B cell (primary cell): ENCODE data around the gene UBN1. TPM values are rescaled to one million over a fixed set of nuclear protein-coding genes. Genes with fewer than 3 reads are reported as not detected.

Source experiments
- ATAC-seq: fragments of 200-7000 bp; cut with Tn5 transposase; one replicate; pipeline ENCODE4 v1.10.0; 2021; ENCODE audit warnings: low read depth, mild to moderate bottlenecking, moderate number of reproducible peaks, moderate library complexity
- CTCF ChIA-PET: fragments of 350-600 bp; sonication (Branson Sonifier 250); formaldehyde crosslinking; loops from one replicate; lab custom pipeline; 2021; ENCODE audit warnings: antibody characterized with exemption, inconsistent platforms; lab: Charles Lee
- POLR2A ChIA-PET: fragments of 350-600 bp; sonication (Branson Sonifier 250); formaldehyde crosslinking; loops from one replicate; lab custom pipeline; 2021; ENCODE audit warnings: antibody characterized with exemption; lab: Charles Lee
- DNase-seq: peaks from one replicate; pipeline ENCODE4 v3.0.0; 2013
- H2AFZ ChIP-seq: 2 replicates; pipeline ENCODE4 v1.6.1; 2012; ENCODE audit warnings: mild to moderate bottlenecking, low read depth, low read length; ENCODE audit not compliant: insufficient read depth, poor library complexity, severe bottlenecking
- H3K27ac ChIP-seq, 2 donors: 1 replicate in 1 of 2; 2 replicates in 1 of 2; pipeline ENCODE4 v1.5.1; 2012 to 2013; ENCODE audit warnings: low read length in 2 of 2, mild to moderate bottlenecking in 2 of 2, moderate library complexity in 1 of 2
- H3K27me3 ChIP-seq, 4 experiments: fragments of 200-600 bp in 1 of 4; sonication (generic) in 1 of 4; replicated peaks in 1 of 4; 1 replicate in 2 of 4; 2 replicates in 2 of 4; pipeline versions ENCODE4 v1.6.1 to v1.7.0; 2013 to 2016; ENCODE audit warnings: low read length in 3 of 4, mild to moderate bottlenecking in 2 of 4, mixed read lengths in 1 of 4, moderate library complexity in 1 of 4; ENCODE audit not compliant: insufficient read depth in 4 of 4, control insufficient read depth in 3 of 4; ENCODE audit errors: control extremely low read depth in 1 of 4
- H3K36me3 ChIP-seq, 2 experiments: replicated peaks in 1 of 2; 1 replicate in 1 of 2; 2 replicates in 1 of 2; pipeline versions ENCODE4 v1.6.1 to v1.7.1; 2013; ENCODE audit warnings: low read length in 1 of 2; ENCODE audit not compliant: insufficient read depth in 2 of 2, control insufficient read depth in 1 of 2; ENCODE audit errors: control extremely low read depth in 1 of 2, extremely low read depth in 1 of 2
- H3K4me1 ChIP-seq, 2 donors: fragments of 200-600 bp in 1 of 2; sonication (generic) in 1 of 2; 1 replicate in 1 of 2; 2 replicates in 1 of 2; pipeline versions ENCODE4 v1.5.1 to v1.6.1; 2013 to 2017; ENCODE audit warnings: low read length in 2 of 2; ENCODE audit not compliant: control insufficient read depth in 2 of 2, insufficient read depth in 2 of 2
- H3K4me2 ChIP-seq: replicated peaks from 2 replicates; pipeline ENCODE3; 2012; ENCODE audit warnings: mild to moderate bottlenecking, low read depth, low read length; ENCODE audit not compliant: poor library complexity, severe bottlenecking
- H3K4me3 ChIP-seq, 5 experiments: fragments of 200-600 bp in 1 of 5; sonication (generic) in 1 of 5; 1 replicate in 3 of 5; 2 replicates in 2 of 5; pipeline versions ENCODE4 v1.5.1 to v1.7.0; 2011 to 2016; ENCODE audit warnings: low read length in 4 of 5, mild to moderate bottlenecking in 4 of 5, low read depth in 2 of 5, control low read depth in 1 of 5, moderate library complexity in 1 of 5; ENCODE audit not compliant: insufficient read depth in 1 of 5; ENCODE audit errors: control extremely low read depth in 1 of 5, extremely low read depth in 1 of 5
- H3K79me2 ChIP-seq: fragments of 200-600 bp; sonication (generic); one replicate; pipeline ENCODE4 v1.6.0; 2016; ENCODE audit warnings: low read length; ENCODE audit not compliant: control insufficient read depth, insufficient read depth
- H3K9ac ChIP-seq: fragments of 200-600 bp; sonication (generic); 2 replicates; pipeline ENCODE4 v1.6.1; 2017; ENCODE audit warnings: mild to moderate bottlenecking, low read length, moderate library complexity
- H3K9me3 ChIP-seq, 3 donors: one replicate each; pipeline versions ENCODE4 v1.6.1 to v1.7.1; 2013; ENCODE audit warnings: low read length in 2 of 3; ENCODE audit not compliant: control insufficient read depth in 2 of 3, insufficient read depth in 1 of 3; ENCODE audit errors: control extremely low read depth in 1 of 3
- H4K20me1 ChIP-seq: 2 replicates; pipeline ENCODE4 v1.6.0; 2012; ENCODE audit warnings: mild to moderate bottlenecking, low read length; ENCODE audit not compliant: insufficient read depth, control insufficient read depth, poor library complexity, severe bottlenecking
- H3K27ac Mint-ChIP-seq: one replicate; pipeline ENCODE4 v1.8.0; 2021; ENCODE audit warnings: mixed read lengths
- H3K27me3 Mint-ChIP-seq: one replicate; pipeline ENCODE4 v1.8.0; 2021; ENCODE audit warnings: mixed read lengths
- H3K4me1 Mint-ChIP-seq: one replicate; pipeline ENCODE4 v1.8.0; 2021; ENCODE audit warnings: mixed read lengths
- H3K4me3 Mint-ChIP-seq: one replicate; pipeline ENCODE4 v1.8.0; 2021; ENCODE audit warnings: mixed read lengths
- H3K9me3 Mint-ChIP-seq: one replicate; pipeline ENCODE4 v1.8.0; 2022; ENCODE audit warnings: mixed read lengths; ENCODE audit not compliant: insufficient read depth
- EZH2 ChIP-seq: IDR thresholded peaks from 2 replicates; pipeline ENCODE4 v1.6.1; 2012; ENCODE audit warnings: borderline replicate concordance, low read depth, mild to moderate bottlenecking, moderate library complexity, low read length; ENCODE audit not compliant: insufficient read depth, poor library complexity, severe bottlenecking
- WGBS: methylation state at CpG from one replicate; pipeline ENCODE4 v1.1.5; 2013; ENCODE audit warnings: missing lambda C conversion rate; ENCODE audit not compliant: insufficient coverage; 5-methylcytosine and 5-hydroxymethylcytosine counted together
- intact Hi-C: fragments of 100-400 bp; cut with micrococcal nuclease; formaldehyde crosslinking; loops from one replicate; pipeline ENCODE4 v1.10.0; 2022
- polyA plus RNA-seq: library from polyadenylated mRNA; depleted of rRNA; stranded (reverse); fragments of >200 nt; gene quantifications from 2 replicates; pipeline ENCODE4 v1.2.3, GENCODE V29; 2012
- total RNA-seq, 2 donors: library from RNA; stranded (reverse); fragments of 120-200 nt in 1 of 2; gene quantifications; 1 replicate in 1 of 2; 2 replicates in 1 of 2; pipeline versions ENCODE4 v1.2.3 to v1.2.4, GENCODE V29; 2013 to 2022
- TF ChIP-seq, protein P1 (sequence below): fragments of 200-600 bp; IDR thresholded peaks from one replicate; pipeline ENCODE4 v1.8.0; 2022; ENCODE audit warnings: antibody characterized with exemption, mild to moderate bottlenecking

Gene UBN1
- total and polyA plus RNA-seq, 2 donors (not counting 1 experiment from before 2014, with no cell fraction given), result 16.6 to 38.1 TPM

DNA sequence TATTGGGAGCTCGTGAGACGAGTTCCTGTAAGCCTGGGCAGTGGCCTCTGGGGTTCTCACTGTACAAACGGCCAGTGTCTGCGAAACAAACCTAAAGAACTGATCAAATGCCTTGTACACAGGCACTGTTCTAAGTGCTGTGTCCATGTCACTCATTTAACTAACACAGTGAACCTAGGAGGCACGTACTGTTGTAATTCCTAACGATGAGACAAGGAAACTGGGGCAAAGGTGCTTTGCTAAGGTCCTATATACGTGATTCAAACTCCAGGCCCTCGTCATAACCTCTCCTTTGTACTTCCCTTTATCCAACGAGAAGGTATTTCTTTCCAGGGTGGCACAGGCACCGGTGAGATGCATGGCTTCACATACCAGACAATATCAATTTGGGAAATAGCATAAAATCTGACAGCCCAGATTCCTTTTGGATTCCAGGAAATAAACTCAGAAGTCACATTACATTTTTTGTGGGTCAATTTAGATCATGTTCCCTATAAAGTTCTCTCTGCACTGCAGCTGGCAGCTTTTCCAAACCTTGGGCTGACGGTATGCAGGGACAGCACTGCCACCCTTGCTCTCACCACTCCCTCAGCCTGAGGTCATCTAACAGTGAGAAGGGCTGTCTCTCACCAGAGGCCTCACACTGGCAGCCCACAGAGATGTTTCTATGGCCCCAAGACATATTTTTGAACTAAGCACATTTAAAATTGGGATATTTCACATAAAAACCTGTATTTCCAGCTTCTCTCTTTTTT lies 18.5 kb upstream of the UBN1 start:
- intact Hi-C loops, result no loop called here
- Mint-ChIP-seq H3K4me1 (peaks cover 17% of the 10 kb centered on the region), H3K4me3 (no peak overlapping the region), H3K9me3 (no peaks in the 10 kb centered on the region), H3K27me3 (no peaks in the 10 kb centered on the region), H3K27ac (no peak overlapping the region)
- no peak overlapping the region for H3K4me3 ChIP-seq
- H4K20me1 ChIP-seq, result peaks cover 47% of the 10 kb centered on the region
- peaks cover 4 to 71% of the 10 kb centered on the region in 2 experiments for H3K36me3 ChIP-seq
- no peak overlapping the region for H2AFZ ChIP-seq
- POLR2A ChIA-PET, result no interaction called here
- peaks cover 14 to 19% of the 10 kb centered on the region in 2 donors for H3K4me1 ChIP-seq
- H3K4me2 ChIP-seq, result no peak overlapping the region
- CTCF ChIA-PET, result no interaction called here
- DNase-seq, result no peak
- no peak overlapping the region for H3K9ac ChIP-seq
- no peak overlapping the region for H3K27ac ChIP-seq
- H3K79me2 ChIP-seq, result peaks cover 41% of the 10 kb centered on the region
- H3K9me3 ChIP-seq, result no peaks in the 10 kb centered on the region
- TF ChIP-seq EZH2, result no peak
- TF ChIP-seq, protein P1, sequence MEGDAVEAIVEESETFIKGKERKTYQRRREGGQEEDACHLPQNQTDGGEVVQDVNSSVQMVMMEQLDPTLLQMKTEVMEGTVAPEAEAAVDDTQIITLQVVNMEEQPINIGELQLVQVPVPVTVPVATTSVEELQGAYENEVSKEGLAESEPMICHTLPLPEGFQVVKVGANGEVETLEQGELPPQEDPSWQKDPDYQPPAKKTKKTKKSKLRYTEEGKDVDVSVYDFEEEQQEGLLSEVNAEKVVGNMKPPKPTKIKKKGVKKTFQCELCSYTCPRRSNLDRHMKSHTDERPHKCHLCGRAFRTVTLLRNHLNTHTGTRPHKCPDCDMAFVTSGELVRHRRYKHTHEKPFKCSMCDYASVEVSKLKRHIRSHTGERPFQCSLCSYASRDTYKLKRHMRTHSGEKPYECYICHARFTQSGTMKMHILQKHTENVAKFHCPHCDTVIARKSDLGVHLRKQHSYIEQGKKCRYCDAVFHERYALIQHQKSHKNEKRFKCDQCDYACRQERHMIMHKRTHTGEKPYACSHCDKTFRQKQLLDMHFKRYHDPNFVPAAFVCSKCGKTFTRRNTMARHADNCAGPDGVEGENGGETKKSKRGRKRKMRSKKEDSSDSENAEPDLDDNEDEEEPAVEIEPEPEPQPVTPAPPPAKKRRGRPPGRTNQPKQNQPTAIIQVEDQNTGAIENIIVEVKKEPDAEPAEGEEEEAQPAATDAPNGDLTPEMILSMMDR, result no peak
- no peaks in the 10 kb centered on the region for H3K27me3 ChIP-seq
- ATAC-seq, result no peak
- 98% methylated on average over 11 of the region's 11 CpGs for WGBS

DNA sequence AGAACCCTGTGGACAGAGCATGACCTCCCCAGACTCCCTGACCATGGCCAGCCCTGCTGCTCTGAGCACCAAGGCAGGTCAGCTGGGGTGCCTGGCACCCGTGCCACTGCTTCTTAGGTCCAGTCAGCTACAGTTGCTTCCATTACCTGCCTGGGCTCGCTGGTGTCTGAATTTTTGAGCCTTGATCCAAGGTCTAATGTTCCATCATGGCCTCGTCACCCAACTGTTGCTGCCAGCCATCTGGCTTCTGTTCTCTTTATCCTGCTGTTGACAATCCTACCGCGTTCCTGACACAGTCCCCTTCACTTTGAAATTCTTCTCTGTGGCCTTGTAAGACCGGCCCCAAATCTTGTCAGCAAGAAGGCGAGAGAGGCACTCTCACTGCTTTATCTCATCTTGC lies 16.9 kb upstream of the UBN1 start:
- ChIA-PET POLR2A (no interaction called here), CTCF (no interaction called here)
- no peak overlapping the region for H3K27ac ChIP-seq
- H3K4me1 Mint-ChIP-seq, result peaks cover 20% of the 10 kb centered on the region
- no peak overlapping the region for H3K4me3 Mint-ChIP-seq
- no peak for ATAC-seq
- H3K9ac ChIP-seq, result no peak overlapping the region
- H3K79me2 ChIP-seq, result peaks cover 52% of the 10 kb centered on the region
- no peak overlapping the region for H3K4me2 ChIP-seq
- DNase-seq, result no peak
- H3K36me3 ChIP-seq, result peaks cover 8 to 61% of the 10 kb centered on the region in 2 experiments
- no peaks in the 10 kb centered on the region for H3K27me3 Mint-ChIP-seq
- H3K4me1 ChIP-seq, result peaks cover 16 to 23% of the 10 kb centered on the region in 2 donors
- H4K20me1 ChIP-seq, result peaks cover 52% of the 10 kb centered on the region
- H3K27ac Mint-ChIP-seq, result no peak overlapping the region
- no peak overlapping the region for H2AFZ ChIP-seq
- H3K27me3 ChIP-seq, result no peaks in the 10 kb centered on the region
- intact Hi-C loops, result no loop called here
- 97% methylated on average over 7 of the region's 7 CpGs for WGBS
- TF ChIP-seq, protein P1, result no peak
- no peak for TF ChIP-seq EZH2
- H3K9me3 ChIP-seq, result no peaks in the 10 kb centered on the region
- H3K9me3 Mint-ChIP-seq, result no peaks in the 10 kb centered on the region
- no peak overlapping the region for H3K4me3 ChIP-seq
